NCI-H524 (cell line): Measurements from ENCODE around the gene LIPN.

Experiments used
- DNase-seq, 2 experiments: peaks; one replicate each; lab custom pipeline; 2025; lab: John Stamatoyannopoulos, UW

The LIPN gene

DNA sequence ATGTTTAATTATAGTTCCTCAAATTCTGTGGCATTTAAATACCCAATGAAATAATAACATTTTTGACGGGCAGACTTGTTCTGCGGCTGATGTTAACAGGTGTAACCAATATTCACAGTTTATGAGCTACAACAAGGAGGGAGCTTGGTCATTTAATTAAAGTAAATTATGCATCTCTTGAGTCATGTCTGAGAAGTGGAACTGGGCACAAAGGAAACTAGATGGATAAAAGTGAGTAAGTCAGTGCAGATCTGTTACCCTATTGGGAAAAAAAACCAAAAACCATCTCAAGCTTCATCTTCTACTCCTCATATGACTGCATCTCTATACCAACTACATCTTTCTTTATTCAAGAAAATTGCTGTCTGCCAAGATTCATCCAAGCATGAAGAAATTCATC is 67.9 kb downstream of the LIPN start:
- no peak for DNase-seq

DNA sequence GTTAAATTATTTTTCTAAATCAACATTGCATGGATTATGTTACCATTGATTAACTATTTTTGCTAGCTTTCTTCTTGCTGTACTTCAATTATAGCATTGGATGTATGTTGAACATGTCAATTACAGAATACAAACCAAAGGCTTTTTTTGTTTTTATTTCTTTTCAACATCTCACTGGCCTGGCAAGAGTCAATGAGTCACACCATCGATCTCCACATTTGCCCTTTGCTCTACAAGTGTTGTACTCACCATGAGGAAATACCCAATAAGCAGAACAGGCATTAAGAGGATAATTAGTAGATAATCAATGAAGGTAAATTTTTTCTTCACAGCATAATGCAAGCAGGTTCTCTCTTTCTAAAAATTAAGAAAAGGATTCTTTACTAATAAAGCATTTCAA is 68.5 kb downstream of the LIPN start:
- no peak for DNase-seq
